Central memory CD4-positive, alpha-beta T cell (primary cell): ENCODE data around the gene DESI2.
"Not testable (repeated sequence)": the region's sequence is repeated elsewhere in the genome, so short reads cannot be mapped to it uniquely, and the experiment has no call there.

ENCODE experiments used
- DNase-seq: peaks from one replicate; pipeline ENCODE4 v3.0.0; 2022

Gene DESI2

GRCh38 chr1:244655186-244655585 is 2.3 kb downstream of the DESI2 start:
- no peak for DNase-seq

- DNase-seq, result no peak
These were observed 4.5 kb downstream of the DESI2 start for GRCh38 chr1:244657421-244657820.

- no peak for DNase-seq
These were observed 6.8 kb downstream of the DESI2 start for GRCh38 chr1:244659694-244660093.

GRCh38 chr1:244660595-244660994 is 7.7 kb downstream of the DESI2 start:
- DNase-seq, result no peak

- DNase-seq, result not testable (repeated sequence)
These were observed 8.8 kb downstream of the DESI2 start for GRCh38 chr1:244661569-244662312.

- DNase-seq, result no peak
These were observed 9.7 kb downstream of the DESI2 start for GRCh38 chr1:244662599-244662998.

- DNase-seq, result no peak
These were observed 11.4 kb downstream of the DESI2 start for GRCh38 chr1:244664353-244664752.

- DNase-seq, result no peak
These were observed 12.9 kb downstream of the DESI2 start for GRCh38 chr1:244665771-244666217.

- not testable (repeated sequence) for DNase-seq
These were observed 13.9 kb downstream of the DESI2 start for GRCh38 chr1:244666672-244667418.

GRCh38 chr1:244667797-244668196 is 14.9 kb downstream of the DESI2 start:
- no peak for DNase-seq

- DNase-seq, result no peak
These were observed 20.2 kb downstream of the DESI2 start for GRCh38 chr1:244672946-244673682.

- no peak for DNase-seq
These were observed 21.5 kb downstream of the DESI2 start for GRCh38 chr1:244674446-244674845.

- no peak for DNase-seq
These were observed 22.2 kb downstream of the DESI2 start for GRCh38 chr1:244675167-244675566.

GRCh38 chr1:244678697-244679096 is 25.8 kb downstream of the DESI2 start:
- no peak for DNase-seq

- no peak for DNase-seq
These were observed 27.7 kb downstream of the DESI2 start for GRCh38 chr1:244680667-244681066.

GRCh38 chr1:244682087-244682486 is 29.2 kb downstream of the DESI2 start:
- DNase-seq, result not testable (repeated sequence)

GRCh38 chr1:244695937-244696336 is 43.0 kb downstream of the DESI2 start:
- DNase-seq, result no peak

GRCh38 chr1:244699741-244700140 is 46.8 kb downstream of the DESI2 start:
- DNase-seq, result no peak

- no peak for DNase-seq
These were observed 47.9 kb downstream of the DESI2 start for GRCh38 chr1:244700808-244701207.

- DNase-seq, result no peak
These were observed 49.7 kb downstream of the DESI2 start for GRCh38 chr1:244702620-244703019.

- DNase-seq, result no peak
These were observed 51.2 kb downstream of the DESI2 start for GRCh38 chr1:244704107-244704506.

- DNase-seq, result no peak
These were observed 52.6 kb downstream of the DESI2 start for GRCh38 chr1:244705261-244706234.
